HEK293 (cell line): ENCODE measurements around the gene BACH1.

ENCODE experiments used
- CTCF ChIA-PET: fragments of 350-600 bp; formaldehyde crosslinking; extraction: SDS; loops from one replicate; lab custom pipeline; 2021; ENCODE audit warnings: antibody characterized with exemption; lab: Yijun Ruan, JAX
- POLR2A ChIA-PET: fragments of 300-600 bp; formaldehyde crosslinking; extraction: SDS; loops from one replicate; lab custom pipeline; 2020; ENCODE audit warnings: antibody characterized with exemption, inconsistent platforms; lab: Yijun Ruan, JAX
- H3K27ac ChIP-seq: fragments of 200-500 bp; sonication (Bioruptor generic); 2 replicates; pipeline ENCODE4 v1.5.1; 2014; ENCODE audit warnings: low read depth, low read length, control low read depth, inconsistent platforms; ENCODE audit errors: extremely low read depth
- H3K36me3 ChIP-seq, 2 experiments: fragments of 200-500 bp in 1 of 2; sonication (Bioruptor generic) in 1 of 2; 1 replicate in 1 of 2; 2 replicates in 1 of 2; pipeline ENCODE4 v1.5.1; 2014 to 2017; ENCODE audit warnings: inconsistent platforms in 2 of 2, low read length in 2 of 2; ENCODE audit not compliant: control insufficient read depth in 2 of 2, insufficient read depth in 1 of 2
- H3K4me1 ChIP-seq: fragments of 200-500 bp; sonication (Bioruptor generic); 2 replicates; pipeline ENCODE4 v1.5.1; 2014; ENCODE audit warnings: mild to moderate bottlenecking, low read length, inconsistent platforms; ENCODE audit not compliant: control insufficient read depth, insufficient read depth
- H3K4me3 ChIP-seq: 2 replicates; pipeline ENCODE4 v1.5.1; 2011; ENCODE audit warnings: low read depth, mild to moderate bottlenecking, control low read depth, low read length, moderate library complexity
- H3K9me3 ChIP-seq: fragments of 200-500 bp; sonication (Bioruptor generic); 2 replicates; pipeline ENCODE4 v1.5.1; 2014; ENCODE audit warnings: low read depth, low read length, inconsistent platforms; ENCODE audit not compliant: control insufficient read depth, insufficient read depth
- KLF9 ChIP-seq: fragments of 450-650 bp; formaldehyde crosslinking; IDR thresholded peaks from 2 replicates; pipeline ENCODE4 v1.5.1; 2016; ENCODE audit warnings: missing biosample characterization, missing genetic modification characterization, low read depth
- RBAK ChIP-seq: fragments of 450-650 bp; formaldehyde crosslinking; IDR thresholded peaks from 2 replicates; pipeline ENCODE4 v1.5.1; 2016; ENCODE audit warnings: missing biosample characterization, missing genetic modification characterization
- SCRT1 ChIP-seq: fragments of 450-650 bp; formaldehyde crosslinking; IDR thresholded peaks from 2 replicates; pipeline ENCODE4 v1.5.1; 2016; ENCODE audit warnings: missing biosample characterization, missing genetic modification characterization, borderline replicate concordance
- SCRT2 ChIP-seq: fragments of 450-650 bp; formaldehyde crosslinking; IDR thresholded peaks from 2 replicates; pipeline ENCODE4 v1.5.1; 2016; ENCODE audit warnings: missing biosample characterization, missing genetic modification characterization
- ZNF112 ChIP-seq: fragments of 450-650 bp; formaldehyde crosslinking; IDR thresholded peaks from 2 replicates; pipeline ENCODE4 v1.5.0; 2017; ENCODE audit warnings: missing biosample characterization, missing genetic modification characterization
- ZNF169 ChIP-seq: fragments of 450-650 bp; formaldehyde crosslinking; IDR thresholded peaks from 2 replicates; pipeline ENCODE4 v1.5.1; 2016; ENCODE audit warnings: missing biosample characterization, missing genetic modification characterization
- ZNF175 ChIP-seq: fragments of 450-650 bp; formaldehyde crosslinking; IDR thresholded peaks from 2 replicates; pipeline ENCODE4 v1.5.1; 2016; ENCODE audit warnings: missing biosample characterization, missing genetic modification characterization
- ZNF19 ChIP-seq: fragments of 450-650 bp; formaldehyde crosslinking; IDR thresholded peaks from 2 replicates; pipeline ENCODE4; 2016; ENCODE audit warnings: missing biosample characterization, missing genetic modification characterization, low read depth
- ZNF202 ChIP-seq: fragments of 450-650 bp; formaldehyde crosslinking; IDR thresholded peaks from 2 replicates; pipeline ENCODE4 v1.5.1; 2016; ENCODE audit warnings: missing biosample characterization, missing genetic modification characterization, borderline replicate concordance
- ZNF24 ChIP-seq: fragments of 450-650 bp; formaldehyde crosslinking; IDR thresholded peaks from 2 replicates; pipeline ENCODE4 v1.5.1; 2016; ENCODE audit warnings: missing biosample characterization, missing genetic modification characterization
- ZNF302 ChIP-seq: fragments of 450-650 bp; formaldehyde crosslinking; IDR thresholded peaks from 2 replicates; pipeline ENCODE4 v1.5.1; 2016; ENCODE audit warnings: missing biosample characterization, missing genetic modification characterization, low read depth
- ZNF324 ChIP-seq: fragments of 450-650 bp; formaldehyde crosslinking; IDR thresholded peaks from 2 replicates; pipeline ENCODE4 v1.5.1; 2016; ENCODE audit warnings: missing biosample characterization, missing genetic modification characterization
- ZNF416 ChIP-seq: fragments of 450-650 bp; formaldehyde crosslinking; IDR thresholded peaks from 2 replicates; pipeline ENCODE4 v1.5.1; 2016; ENCODE audit warnings: missing biosample characterization, missing genetic modification characterization
- ZNF426 ChIP-seq: fragments of 450-650 bp; formaldehyde crosslinking; IDR thresholded peaks from 2 replicates; pipeline ENCODE4 v1.5.1; 2017; ENCODE audit warnings: missing biosample characterization, missing genetic modification characterization, mild to moderate bottlenecking, inconsistent platforms, moderate library complexity
- ZNF501 ChIP-seq: fragments of 450-650 bp; formaldehyde crosslinking; IDR thresholded peaks from 2 replicates; pipeline ENCODE4 v1.5.1; 2016; ENCODE audit warnings: missing biosample characterization, missing genetic modification characterization
- ZNF530 ChIP-seq: fragments of 450-650 bp; formaldehyde crosslinking; IDR thresholded peaks from 2 replicates; pipeline ENCODE4 v1.5.1; 2016; ENCODE audit warnings: low read depth, missing biosample characterization, missing genetic modification characterization
- ZNF555 ChIP-seq: fragments of 450-650 bp; formaldehyde crosslinking; conservative IDR thresholded peaks from 2 replicates; pipeline ENCODE4 v1.5.1; 2017; ENCODE audit warnings: missing biosample characterization, mild to moderate bottlenecking, missing genetic modification characterization, inconsistent platforms
- ZNF610 ChIP-seq: fragments of 450-650 bp; formaldehyde crosslinking; IDR thresholded peaks from 2 replicates; pipeline ENCODE4 v1.5.1; 2016; ENCODE audit warnings: missing biosample characterization, missing genetic modification characterization, borderline replicate concordance
- ZNF654 ChIP-seq: fragments of 450-650 bp; formaldehyde crosslinking; IDR thresholded peaks from 2 replicates; pipeline ENCODE4 v1.5.1; 2016; ENCODE audit warnings: low read depth, missing biosample characterization, missing genetic modification characterization
- ZNF776 ChIP-seq: fragments of 450-650 bp; formaldehyde crosslinking; IDR thresholded peaks from 2 replicates; pipeline ENCODE4 v1.5.0; 2017; ENCODE audit warnings: missing biosample characterization, missing genetic modification characterization, borderline replicate concordance
- TF ChIP-seq, protein P1 (sequence below): fragments of 450-650 bp; formaldehyde crosslinking; IDR thresholded peaks from 2 replicates; pipeline ENCODE4; 2016; ENCODE audit warnings: missing biosample characterization, missing genetic modification characterization

Gene BACH1

DNA sequence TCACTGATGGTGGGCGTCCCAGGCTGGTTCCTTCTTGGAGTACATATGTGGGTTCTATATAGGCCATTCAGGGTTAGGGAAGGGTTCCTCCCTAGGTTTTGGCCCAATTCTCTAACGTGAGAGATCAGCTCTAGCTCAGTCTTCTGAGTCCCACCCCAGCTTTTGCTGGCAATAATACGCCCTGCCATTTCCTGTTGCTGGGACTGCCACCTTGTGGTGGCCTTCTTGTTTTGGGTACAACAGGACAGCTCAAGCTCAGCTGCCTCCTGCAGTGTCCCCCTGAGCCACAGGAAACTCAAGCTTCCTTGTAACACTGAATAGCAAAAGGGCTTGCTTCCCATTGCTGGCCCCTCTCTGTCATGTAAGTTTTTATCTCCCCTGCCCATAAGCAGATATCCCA is 77.8 kb downstream of the BACH1 start:
- Histone ChIP-seq H3K27ac (no peak overlapping the region), H3K4me1 (no peaks in the 10 kb centered on the region)
- POLR2A ChIA-PET, result interaction anchor here (0.5 kb wide), 1 partner anchor 213 kb away, joined by 9 read pairs; no protein-coding TSS in a partner anchor
- TF ChIP-seq ZNF112 (tag by site-specific recombination), result no peak
- peak; percentile 20 for TF ChIP-seq ZNF654 (tag by site-specific recombination)
- TF ChIP-seq, all 188 proteins: peak for 1
- H3K36me3 ChIP-seq, result peaks cover 0 to 6% of the 10 kb centered on the region in 2 experiments; a peak in 2 of 3 replicates
- H3K9me3 ChIP-seq, result no peaks in the 10 kb centered on the region
- CTCF ChIA-PET, result interaction anchor here (0.6 to 2.3 kb wide), 20 partner anchors 11 to 821 kb away, joined by 3 to 20 read pairs (median 3); no protein-coding TSS in a partner anchor
- no peak overlapping the region for H3K4me3 ChIP-seq

DNA sequence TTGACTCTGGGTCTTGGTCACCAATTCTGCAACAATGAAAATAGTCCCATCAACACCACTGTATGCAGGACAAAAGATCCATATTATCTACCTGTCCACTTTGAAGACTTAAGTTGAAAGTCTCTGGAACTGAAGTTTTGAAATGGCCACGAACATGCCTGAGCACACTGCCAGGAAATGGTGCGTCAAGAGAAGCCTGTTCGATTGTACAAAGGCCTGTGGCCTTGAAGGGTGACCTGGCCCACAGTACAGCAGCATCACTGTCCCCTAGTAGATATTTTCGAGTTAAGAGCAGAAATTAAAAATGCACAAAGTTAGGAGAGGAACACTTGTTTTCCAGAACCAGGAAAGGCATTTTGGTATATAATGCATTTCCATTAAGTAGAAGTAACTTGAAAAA is 78.5 kb downstream of the BACH1 start:
- ChIA-PET CTCF (interaction anchor here (0.6 to 2.3 kb wide), 14 partner anchors 13 to 820 kb away, joined by 3 to 20 read pairs (median 4); no protein-coding TSS in a partner anchor), POLR2A (no interaction called here)
- TF ChIP-seq ZNF555 (tag by site-specific recombination) (no peak), ZNF169 (no peak), SCRT1 (no peak), ZNF302 (tag by site-specific recombination) (no peak), ZNF530 (tag by site-specific recombination) (no peak), RBAK (tag by site-specific recombination) (no peak), ZNF501 (tag by site-specific recombination) (no peak), KLF9 (no peak), ZNF175 (no peak), ZNF426 (tag by site-specific recombination) (no peak), ZNF324 (no peak), ZNF776 (tag by site-specific recombination) (no peak), ZNF19 (tag by site-specific recombination) (no peak), ZNF416 (tag by site-specific recombination) (no peak), ZNF24 (tag by site-specific recombination) (no peak), ZNF202 (tag by site-specific recombination) (no peak), SCRT2 (tag by site-specific recombination) (no peak)
- TF ChIP-seq, protein P1, sequence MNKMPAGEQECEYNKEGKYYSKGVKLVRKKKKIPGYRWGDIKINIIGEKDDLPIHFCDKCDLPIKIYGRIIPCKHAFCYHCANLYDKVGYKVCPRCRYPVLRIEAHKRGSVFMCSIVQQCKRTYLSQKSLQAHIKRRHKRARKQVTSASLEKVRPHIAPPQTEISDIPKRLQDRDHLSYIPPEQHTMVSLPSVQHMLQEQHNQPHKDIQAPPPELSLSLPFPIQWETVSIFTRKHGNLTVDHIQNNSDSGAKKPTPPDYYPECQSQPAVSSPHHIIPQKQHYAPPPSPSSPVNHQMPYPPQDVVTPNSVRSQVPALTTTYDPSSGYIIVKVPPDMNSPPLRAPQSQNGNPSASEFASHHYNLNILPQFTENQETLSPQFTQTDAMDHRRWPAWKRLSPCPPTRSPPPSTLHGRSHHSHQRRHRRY (tag by site-specific recombination), result no peak
- no peak overlapping the region for H3K27ac ChIP-seq
- H3K4me1 ChIP-seq, result no peaks in the 10 kb centered on the region
- H3K4me3 ChIP-seq, result no peak overlapping the region
- H3K9me3 ChIP-seq, result no peaks in the 10 kb centered on the region
- peaks cover 0 to 6% of the 10 kb centered on the region in 2 experiments; a peak in 2 of 3 replicates for H3K36me3 ChIP-seq

DNA sequence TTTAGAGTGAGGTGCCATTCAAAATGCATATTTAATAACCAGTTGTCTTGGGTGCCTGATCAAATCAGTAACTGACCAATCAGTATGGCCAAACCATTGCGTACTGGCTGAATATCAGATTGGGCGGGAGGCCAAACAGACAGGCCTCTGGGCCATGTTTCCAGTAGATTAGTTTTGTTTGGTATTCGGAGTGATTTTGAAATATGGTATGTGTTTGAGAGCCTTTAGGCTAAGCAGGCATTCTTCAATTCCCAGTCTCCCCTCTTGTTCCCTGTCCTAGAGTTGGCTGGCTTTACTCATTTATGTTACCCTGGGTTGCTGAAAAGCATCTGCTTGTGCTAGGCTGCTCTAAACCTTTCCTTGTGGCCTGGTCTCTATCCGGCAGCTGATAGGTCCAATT is 80.1 kb downstream of the BACH1 start:
- POLR2A ChIA-PET, result no interaction called here
- no peak for TF ChIP-seq ZNF610 (tag by site-specific recombination)
- TF ChIP-seq, all 188 proteins: peak for 0
- CTCF ChIA-PET, result interaction anchor here (0.6 to 1.6 kb wide), 3 partner anchors 29 to 215 kb away, joined by 4 to 5 read pairs (median 4); no protein-coding TSS in a partner anchor
- Histone ChIP-seq H3K9me3 (no peaks in the 10 kb centered on the region), H3K4me3 (no peak overlapping the region), H3K36me3 (no peaks in the 10 kb centered on the region), H3K27ac (no peak overlapping the region), H3K4me1 (no peaks in the 10 kb centered on the region)
